NCI-H524 (cell line): ENCODE results near the gene CDC42BPB.

ENCODE experiments used
- DNase-seq, 2 experiments: peaks; one replicate each; lab custom pipeline; 2025; lab: John Stamatoyannopoulos, UW

CDC42BPB gene

DNA sequence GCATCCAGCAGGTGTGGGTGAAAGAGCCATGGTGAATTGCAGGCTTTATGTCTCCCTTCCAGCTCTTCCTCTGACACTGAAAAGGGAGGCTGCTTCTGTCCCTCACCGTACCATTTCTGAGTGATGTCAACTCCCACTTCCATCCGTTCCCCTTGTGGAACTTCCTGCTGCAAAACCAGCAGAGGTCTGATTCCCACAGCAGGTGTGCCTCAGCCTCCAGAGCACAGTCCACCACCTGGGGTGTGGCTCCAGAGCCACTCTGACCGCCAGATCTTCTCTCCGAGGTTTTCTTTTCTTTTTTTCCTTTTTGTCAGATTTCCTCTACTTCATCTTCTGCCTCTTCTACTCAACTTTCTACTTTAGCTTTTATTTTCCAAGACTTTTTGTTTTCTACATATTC lies 62.7 kb downstream of the CDC42BPB start:
- no peak for DNase-seq

DNA sequence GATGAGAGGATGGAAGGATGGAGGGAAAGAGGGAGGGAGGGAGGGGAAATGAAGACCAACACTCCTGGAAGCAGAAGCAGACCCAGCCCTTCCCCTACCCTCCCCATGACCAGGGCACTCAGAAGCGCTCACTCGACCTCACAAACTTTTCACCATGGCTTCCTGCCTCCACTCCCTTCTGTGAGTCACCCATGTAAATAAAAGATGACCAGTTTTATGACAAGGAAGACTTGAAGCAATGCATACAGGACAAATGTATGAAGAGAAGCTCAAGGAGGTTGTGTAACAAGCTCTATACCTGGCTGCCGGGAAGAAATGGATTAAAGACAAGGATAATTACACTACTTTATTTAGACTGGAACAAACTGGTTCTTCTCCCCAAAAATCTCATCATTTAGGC lies 63.8 kb downstream of the CDC42BPB start:
- no peak for DNase-seq

DNA sequence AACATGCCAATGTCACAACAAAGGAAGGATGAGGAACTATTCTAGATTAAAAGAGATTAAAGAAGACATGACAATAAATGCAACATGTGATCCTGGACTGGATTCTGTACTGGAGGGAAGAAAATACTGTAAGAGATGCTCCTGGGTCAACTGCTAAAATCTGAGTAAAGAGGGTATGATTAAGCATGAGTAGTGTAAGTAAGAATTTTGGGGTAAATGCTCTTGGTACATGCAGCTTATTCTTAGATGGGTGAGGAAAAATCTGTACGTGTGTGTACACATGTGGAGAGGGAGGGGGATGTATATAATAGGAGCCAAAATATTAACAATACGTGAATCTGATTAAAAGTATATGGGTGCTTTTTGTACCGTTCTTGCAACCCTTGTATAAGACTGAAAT lies 66.0 kb downstream of the CDC42BPB start:
- DNase-seq = no peak

DNA sequence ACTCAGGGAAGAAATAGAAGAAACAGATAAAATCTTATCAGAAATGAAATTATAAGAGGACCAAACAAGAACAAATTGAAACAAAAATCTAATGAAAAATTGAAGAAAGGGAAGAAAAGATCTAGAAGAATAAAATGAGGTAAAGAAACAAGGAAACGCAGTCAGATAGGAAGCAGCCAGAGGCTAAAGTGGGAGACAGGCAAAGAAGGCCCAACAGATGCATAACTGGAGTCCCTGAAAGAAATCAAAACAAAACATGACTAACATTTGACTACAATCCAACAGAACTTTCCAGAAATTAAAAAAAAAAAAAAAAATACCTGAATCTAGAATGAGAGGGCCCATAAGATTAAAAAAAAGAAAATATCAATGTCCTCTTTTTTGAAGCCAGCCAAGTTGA lies 69.3 kb downstream of the CDC42BPB start:
- no peak for DNase-seq

DNA sequence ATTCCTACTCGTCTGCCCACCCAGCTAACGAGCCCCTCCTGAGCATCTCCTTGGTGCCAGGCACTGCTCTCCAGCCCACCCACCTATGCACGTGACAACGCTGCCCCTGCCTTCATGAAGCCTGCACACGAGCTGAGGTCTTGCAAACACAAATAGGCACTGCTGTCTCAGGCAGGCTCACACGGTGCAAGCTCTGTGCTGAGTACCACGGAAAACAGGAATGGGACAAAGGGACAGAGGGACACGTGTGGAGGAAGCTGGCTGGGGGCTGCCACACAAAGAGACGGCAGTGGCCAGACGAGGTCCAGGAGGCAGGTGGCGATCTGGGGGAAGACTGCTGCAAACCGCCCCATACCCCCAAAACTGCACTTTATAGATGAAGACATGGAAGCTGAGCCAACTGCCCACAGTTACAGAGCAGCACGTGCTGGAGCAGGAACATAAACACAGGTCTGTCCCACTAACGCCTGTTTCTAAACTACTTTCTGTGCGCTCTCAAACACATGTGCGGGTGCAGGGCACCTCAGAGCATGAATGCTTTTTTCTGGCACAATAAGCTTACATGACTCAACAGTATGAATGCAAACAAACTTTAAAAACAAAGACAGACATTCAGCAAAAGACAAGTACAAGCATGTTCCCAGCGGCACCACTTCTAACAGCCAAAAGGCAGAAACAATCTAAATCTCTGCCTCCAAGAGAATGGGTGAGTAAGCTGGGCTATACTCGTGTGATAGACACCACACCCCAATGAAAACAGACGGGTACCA lies 70.4 kb downstream of the CDC42BPB start:
- DNase-seq = no peak

DNA sequence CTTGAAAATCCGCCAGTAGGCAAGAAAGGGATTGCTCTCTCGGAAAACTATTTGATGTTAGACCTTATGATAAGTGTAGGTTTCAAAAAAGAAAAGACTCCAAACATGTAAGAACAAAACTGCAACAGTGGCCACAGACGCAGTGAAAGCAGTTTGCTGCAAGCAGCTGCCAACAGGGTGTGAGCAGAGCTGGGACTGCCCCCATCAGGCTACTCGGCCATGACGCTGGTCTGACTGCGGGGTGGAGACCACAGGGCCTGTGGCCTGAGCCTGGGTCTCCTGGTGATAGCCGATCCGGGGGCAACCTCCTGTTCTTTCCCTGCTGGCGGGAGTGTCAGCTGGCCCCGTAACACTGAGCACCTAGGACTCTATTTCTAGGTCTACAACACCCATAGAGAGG lies 71.7 kb downstream of the CDC42BPB start:
- no peak for DNase-seq

DNA sequence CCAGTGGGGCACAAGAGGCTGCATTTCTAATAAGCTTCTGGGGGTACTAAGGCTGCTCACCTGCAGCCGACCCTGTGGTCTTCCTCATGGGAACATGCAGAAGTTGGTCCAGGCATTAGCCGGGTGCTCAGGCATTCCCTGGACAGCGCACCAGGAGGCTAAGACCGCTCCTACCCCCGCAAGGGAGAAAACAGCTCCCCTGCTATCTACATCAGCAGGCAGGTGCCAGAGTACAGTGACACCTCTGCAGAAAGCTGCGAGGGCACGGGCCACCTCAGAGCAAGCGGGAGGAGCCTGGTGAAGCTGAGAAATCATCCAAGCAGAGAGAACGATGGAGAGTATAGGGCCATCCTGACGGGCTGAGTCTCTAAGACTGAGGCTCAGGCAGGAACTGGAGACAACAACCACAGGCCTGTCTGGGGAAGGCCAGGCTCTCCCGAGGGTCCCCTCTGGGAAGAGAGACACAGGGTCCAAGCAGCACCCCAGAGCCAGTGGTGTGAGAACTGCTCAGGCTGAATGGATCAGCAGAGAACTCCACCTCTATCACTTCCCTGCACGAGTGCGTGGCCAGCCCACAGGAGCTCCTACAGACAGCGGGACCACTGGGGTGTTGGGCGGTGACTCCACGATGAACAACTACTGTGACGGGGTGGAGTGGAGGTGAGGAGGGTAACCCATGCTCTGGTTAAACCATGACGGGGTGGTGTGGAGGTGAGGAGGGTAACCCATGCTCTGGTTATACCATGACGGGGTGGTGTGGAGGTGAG lies 72.8 kb downstream of the CDC42BPB start:
- DNase-seq = no peak

DNA sequence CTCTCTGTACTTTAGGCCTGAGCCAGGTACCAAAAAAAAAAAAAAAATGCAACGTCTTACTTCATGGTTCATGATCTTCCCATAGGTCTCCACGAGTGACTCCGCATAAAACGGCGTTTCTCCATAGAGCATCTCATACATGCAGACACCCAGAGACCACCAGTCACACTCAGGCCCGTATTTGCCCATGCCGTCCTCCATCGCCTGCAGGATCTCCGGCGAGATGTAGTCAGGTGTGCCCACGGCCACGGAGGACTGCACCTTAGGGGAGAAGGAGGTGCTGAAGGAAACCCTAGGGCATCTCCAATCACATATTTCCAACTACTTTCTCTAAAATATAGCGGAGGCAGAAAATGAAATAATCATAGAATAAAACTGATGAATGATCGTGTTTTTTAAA lies 73.9 kb downstream of the CDC42BPB start:
- no peak for DNase-seq

DNA sequence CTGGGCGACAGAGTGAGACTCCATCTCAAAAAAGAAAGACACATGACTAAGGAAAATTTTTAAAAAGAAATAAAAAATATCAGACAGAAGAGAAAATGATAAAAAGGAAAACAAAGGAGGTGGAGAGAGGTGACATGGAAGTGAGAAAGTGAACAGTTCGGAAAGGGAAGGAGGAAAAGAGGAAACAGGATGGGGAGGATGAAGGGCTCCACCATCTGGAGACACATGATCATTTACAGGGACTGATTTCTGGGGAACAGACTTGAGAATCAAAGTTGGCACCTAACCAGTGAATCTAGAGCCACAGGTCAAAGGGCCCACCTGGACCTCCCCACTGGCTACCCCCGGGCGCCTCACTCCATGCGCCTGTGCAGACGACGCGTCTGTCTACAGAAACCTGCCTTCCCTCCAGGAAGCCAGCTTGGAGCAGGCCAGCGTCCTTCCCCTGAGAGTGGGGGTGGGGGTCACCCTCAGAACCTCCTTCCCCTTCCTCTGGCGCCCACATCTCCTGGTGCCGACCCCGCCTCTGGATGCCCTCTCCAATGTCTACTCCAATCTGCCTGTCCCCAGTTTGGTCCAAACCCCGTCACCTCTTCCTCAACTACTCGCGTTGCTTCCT lies 74.4 kb downstream of the CDC42BPB start:
- no peak for DNase-seq

DNA sequence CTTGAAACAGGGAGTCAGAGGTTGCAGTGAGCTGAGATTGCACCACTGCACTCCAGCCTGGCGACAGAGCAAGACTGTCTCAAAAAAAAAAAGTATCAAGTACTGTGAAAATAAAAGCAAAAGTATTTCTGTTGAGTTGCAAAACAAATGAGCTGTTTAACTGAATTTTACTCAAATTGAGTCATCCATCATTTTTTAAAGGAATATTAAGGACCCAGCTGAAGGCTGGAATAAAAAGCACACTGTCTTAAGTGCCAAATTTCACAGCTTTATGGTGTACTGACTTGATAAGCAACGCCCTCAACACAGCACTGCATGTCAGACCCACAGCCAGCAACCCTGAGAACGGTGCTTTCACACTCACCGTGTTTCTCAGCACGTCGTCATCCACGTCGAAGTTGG lies 76.9 kb downstream of the CDC42BPB start:
- no peak for DNase-seq

DNA sequence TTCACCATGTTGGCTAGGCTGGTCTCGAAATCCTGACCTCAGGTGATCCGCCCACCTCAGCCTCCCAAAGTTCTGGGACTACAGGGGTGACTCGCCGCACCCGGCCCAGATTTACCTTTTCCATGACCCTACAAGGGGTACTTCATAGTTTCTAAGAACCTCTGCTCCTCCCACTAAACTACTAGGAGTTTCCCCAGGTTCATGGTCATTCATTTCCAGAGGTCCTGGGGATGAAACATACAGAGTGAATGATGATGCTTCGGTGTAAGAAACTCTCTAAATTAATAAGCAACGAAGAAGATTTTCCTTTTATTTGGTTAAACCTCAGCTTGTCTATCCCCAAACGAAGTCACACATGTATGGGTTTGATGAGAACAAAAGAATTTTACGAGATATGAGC lies 77.9 kb downstream of the CDC42BPB start:
- DNase-seq = no peak

DNA sequence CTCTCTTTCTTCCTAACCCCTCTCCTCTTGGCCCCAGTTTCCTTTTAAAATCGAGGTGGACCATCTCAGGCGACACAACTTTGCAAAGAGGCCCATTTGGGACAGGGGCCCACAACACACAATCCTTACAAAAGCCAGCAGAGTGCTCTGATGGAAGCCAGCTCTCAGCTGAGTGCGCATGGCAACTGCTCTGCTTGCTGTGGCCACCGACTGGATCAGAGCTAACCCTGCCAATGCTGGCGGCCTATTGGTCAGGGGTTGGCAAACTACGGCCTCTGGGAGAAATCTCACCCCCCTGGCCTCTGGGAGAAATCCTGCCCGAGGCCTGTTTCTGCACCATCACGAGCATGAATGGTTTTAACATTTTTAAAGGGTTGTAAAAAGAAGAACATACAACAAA lies 79.9 kb downstream of the CDC42BPB start:
- DNase-seq = no peak

DNA sequence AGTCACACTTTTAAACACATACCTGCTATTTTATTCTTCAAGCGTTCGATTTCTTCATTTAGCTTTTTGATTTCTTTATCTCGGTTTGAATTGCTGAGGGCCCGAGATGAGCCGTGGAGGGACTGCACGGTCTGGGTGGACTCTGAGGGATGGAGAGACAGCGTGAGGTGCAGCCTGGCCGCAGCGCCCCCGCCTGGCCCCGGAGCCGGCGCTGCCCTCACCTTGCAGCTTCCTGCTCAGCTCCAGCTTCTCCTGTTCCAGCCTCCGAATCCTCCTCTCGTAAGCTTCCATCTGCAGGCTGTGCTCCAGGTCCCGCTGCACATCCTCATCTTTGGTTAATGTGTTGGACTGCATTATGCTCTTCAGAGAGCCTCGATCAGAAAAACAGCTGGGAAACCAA lies 81.7 kb downstream of the CDC42BPB start:
- DNase-seq = no peak

DNA sequence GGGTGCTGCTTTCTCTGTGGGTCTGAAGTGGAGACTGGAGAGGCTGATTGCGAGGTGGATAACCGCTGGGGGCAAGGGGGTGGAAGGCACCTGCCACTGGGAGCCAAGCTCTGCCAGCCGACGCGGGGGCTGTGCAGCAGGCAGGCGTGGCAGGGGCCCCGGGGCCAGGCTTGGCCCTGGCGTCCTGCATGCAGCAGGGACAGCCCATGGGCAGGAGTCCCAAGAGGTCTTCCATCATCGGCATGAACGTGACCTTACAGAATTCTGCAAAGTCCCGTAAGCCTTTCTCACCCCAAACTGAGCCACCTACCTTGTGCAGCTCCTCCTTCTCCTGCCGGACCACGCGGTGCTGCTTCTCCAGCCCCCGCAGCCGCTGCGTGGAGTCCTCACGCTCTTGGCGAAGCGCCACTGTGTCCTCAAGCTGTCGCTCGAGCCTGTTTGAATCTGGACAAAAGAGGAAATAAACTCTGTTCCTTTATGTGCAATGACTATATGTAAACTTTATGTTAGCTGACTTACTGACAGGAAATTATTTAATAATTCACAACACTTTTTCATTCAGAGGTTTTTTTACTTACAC lies 83.6 kb downstream of the CDC42BPB start:
- DNase-seq = no peak

DNA sequence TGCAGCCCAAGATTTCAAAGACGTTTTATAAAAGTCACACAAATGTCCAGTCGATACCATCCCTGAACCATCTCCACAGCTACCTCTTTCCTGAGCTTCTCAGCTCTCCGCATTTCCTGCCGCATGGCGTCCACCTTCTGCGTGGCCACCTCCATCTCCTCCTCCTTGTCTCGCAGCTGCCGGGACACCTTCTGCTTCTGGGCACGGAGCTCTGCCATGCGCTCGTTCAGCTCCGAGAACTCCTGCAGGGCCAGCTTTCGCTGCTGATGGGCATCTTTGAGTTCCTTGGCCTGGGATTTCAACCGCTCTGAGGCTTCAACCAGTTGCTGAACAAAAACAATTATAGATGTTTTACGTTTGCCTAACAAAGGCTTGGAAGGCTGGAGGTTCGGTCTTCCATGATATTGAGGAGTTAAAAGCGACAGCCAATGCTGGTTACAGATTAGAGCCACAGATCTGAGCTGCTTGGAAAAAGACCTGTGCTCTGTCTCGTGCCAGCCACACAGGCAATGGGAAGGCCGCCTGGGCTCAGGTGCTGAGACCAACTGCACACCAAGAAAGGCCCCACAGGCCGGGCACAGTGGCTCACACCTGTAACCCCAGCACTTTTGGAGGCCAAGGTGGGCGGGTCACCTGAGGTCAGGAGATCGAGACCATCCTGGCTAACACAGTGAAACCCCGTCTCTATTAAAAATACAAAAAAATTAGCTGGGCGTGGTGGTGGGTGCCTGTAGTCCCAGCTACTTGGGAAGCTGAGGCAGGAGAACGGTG lies 85.3 kb downstream of the CDC42BPB start:
- DNase-seq = no peak

DNA sequence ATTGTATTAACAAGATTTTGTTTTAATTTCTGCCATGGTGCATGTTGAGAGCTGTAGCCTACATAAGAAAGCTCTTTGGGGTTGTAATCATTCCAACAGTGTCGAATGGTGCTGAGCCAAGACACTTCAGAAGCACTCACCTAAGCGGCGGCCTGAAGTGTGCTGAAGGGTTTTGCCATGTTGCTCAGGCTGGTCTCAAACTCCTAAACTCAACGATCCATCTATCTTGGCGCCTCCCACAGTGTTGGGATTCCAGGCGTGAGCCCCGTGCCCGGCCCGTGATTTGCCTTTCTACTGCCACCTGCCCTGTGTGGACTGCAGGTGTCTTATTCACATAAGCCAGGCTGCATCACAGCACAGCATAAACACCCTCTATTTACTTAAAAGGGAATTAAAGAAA lies 86.0 kb downstream of the CDC42BPB start:
- no peak for DNase-seq

DNA sequence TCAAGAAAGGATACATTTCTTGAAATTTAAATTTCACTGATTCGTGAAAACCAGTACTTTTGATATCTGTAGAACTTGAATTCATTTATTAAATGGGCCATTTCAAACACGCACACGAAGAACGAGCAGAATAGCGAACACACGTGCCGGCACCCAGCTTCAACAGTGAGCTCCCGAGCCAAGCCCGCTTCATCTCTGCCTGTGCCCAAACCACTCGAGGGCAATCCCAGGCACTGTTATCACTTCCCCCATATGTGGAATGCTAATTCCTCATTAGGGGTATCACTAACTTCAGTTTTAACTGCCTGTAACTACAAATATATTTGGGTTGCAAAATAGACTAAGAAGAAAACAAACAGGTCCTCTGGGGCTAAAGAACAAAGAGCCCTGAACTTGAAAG lies 86.9 kb downstream of the CDC42BPB start:
- no peak for DNase-seq

DNA sequence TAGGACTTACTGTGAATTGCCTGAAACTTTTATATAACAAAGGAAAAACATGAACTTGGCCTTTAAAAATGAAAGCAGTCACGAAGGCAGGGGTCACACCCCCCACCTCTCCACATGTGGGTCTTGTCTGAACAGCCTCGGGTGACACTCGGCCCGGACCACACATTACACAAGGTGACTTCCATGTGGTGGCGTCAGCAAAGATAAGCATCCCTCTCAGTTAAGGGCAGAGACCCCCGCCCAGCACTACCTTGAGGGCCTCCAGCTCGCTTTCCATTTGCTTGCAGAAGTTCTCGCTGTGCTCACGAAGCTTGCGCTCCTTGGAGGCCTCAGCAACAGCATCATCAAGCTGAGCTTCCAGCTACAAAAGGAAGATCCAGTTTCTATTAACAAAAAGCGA lies 87.4 kb downstream of the CDC42BPB start:
- DNase-seq = no peak

DNA sequence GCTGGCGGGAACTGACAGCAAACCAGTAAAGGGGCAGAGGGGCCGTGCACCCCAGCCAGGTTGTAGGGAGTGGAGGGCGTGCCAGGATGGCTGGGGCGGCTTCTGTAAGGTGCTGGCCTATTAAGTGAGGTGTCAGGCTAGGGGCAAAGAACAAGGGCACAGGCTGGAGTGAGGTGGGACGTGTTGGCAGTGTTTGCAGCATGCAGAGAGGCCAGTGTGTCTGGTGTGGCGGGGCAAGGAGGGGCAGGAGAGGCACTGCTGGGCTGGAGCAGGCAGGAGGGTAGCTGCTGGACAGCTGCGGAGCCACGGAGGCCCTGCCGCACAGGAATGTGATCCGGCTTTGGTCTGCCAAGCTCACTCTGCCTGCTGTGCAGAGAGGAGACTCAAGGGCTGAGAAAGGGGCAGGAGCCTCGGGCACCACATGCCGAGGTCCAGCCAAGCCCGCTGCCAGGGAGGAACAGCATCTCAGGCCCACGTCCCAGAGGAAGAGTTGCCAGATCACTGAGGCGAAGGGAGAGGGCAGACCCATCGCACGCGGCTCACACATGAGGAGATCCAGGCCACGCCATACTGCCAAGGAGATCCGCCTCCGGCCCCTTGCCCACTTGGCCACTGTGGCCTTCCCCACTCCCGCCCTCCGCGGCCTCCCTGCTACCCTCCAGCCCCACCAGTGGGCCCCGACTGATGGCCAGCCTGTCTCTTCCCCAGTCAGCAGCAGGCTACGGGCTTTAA lies 88.1 kb downstream of the CDC42BPB start:
- no peak for DNase-seq

DNA sequence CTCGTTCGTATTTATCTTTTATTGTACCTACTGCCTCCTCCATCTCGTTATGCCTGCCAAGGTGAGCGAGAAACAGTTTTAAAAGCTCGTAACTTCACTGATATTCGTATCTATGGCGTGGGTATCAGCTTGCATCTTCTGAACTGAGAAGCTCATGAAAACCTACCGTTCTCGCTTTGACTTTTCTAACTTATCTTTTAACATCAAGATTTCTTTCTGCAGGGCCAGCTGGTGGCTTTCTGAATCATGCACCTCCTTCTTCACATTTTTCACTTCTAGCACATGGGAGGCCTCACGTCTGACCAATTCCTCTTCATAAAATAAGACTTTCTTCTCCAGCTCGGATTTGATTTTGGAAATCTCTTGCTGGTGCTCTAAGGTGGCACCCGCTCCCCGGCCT lies 89.0 kb downstream of the CDC42BPB start:
- no peak for DNase-seq

DNA sequence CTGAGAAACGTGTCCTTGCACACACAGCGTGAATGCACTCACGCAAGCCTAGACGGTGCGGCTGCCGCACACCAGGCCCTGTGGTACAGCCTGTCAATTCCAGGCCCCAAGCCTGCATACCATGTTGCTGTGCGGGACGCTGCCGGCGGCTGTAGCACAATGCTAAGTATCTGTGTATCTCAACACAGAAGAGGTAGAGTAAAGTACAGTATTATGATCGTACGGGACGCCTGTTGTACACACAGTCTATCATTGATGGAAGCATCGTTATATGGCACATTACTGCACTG lies 89.9 kb downstream of the CDC42BPB start:
- DNase-seq = no peak
